SK-N-MC (cell line): ENCODE results near the gene ZBED4.

Experiments
- EZH2 ChIP-seq: fragments of 200-600 bp; sonication (generic); IDR thresholded peaks from one replicate; pipeline ENCODE4 v1.6.1; 2017; ENCODE audit warnings: antibody characterized with exemption
- FOXP2 ChIP-seq: optimal IDR thresholded peaks from 2 replicates; pipeline ENCODE3; 2011; ENCODE audit warnings: mild to moderate bottlenecking, moderate library complexity; ENCODE audit not compliant: insufficient read depth; ENCODE audit errors: extremely low read length, control extremely low read depth
- POLR2AphosphoS5 ChIP-seq: IDR thresholded peaks from 2 replicates; pipeline ENCODE4 v1.6.1; 2012; ENCODE audit warnings: mild to moderate bottlenecking, low read depth, low read length, borderline replicate concordance

GRCh38 chr22:49883294-49883640, 29.6 kb downstream of the ZBED4 start:
- TF ChIP-seq FOXP2 (no peak), EZH2 (no peak), POLR2AphosphoS5 (no peak)
